COLO668 (cell line): ENCODE results near the gene DNAJA3.
A peak's percentile ranks its signal among the peaks of the same experiment; 100 is the strongest.
"Not testable (repeated sequence)": the region's sequence is repeated elsewhere in the genome, so short reads cannot be mapped to it uniquely, and the experiment has no call there.

Experiments
- DNase-seq: peaks from one replicate; lab custom pipeline; 2025; ENCODE audit not compliant: unreplicated experiment; lab: John Stamatoyannopoulos, UW

Gene DNAJA3

DNA sequence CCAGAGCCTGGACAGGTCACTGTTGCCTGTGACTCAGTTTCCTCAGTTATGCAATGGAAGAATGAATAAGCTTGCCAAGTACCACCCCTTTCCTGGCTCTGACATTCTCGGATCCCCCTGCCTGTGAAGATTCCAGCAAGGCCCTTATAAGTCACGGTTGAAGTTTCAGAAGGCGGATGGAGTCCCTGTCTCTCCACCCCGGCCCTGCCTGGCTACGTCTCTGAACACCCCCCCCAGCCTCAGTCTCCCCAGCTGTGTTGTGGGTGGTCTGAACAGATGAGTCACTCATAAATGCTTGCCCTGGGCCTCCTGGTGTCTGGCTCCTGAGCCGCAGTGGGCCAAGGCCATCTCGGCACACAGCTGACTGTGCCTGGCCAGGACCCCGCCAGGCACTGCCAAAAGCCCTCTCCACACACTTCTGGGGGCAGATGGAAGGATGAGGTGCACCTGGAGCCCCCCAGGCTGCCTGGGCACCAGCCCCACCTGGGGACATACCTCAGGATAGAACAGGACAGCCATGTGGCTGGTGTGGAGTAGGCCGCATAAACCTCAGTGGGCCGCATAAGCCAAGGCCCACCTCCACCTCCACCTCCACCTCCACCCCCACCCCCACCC, 38.6 kb upstream of the DNAJA3 start:
- DNase-seq = no peak

DNA sequence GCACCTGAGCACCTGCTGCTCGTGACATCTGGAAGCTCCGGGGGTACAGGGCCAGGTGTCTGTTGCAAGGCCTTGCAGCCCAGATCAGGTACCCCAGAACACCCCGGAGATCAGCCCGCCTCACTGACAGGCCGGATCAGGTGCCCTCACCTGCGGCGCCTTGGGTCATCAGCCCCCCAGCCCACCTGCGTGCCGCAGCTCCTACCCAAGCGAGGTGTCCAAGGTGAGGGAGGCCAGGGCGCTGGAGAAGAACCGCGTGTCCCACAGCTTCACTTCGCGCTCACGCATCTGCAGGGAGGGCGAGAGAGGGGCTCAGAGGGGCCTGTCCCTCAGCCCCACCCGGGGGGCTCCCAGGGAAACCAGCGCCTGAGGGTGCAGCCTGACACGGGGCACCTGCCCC, 37.9 kb upstream of the DNAJA3 start:
- DNase-seq = no peak

DNA sequence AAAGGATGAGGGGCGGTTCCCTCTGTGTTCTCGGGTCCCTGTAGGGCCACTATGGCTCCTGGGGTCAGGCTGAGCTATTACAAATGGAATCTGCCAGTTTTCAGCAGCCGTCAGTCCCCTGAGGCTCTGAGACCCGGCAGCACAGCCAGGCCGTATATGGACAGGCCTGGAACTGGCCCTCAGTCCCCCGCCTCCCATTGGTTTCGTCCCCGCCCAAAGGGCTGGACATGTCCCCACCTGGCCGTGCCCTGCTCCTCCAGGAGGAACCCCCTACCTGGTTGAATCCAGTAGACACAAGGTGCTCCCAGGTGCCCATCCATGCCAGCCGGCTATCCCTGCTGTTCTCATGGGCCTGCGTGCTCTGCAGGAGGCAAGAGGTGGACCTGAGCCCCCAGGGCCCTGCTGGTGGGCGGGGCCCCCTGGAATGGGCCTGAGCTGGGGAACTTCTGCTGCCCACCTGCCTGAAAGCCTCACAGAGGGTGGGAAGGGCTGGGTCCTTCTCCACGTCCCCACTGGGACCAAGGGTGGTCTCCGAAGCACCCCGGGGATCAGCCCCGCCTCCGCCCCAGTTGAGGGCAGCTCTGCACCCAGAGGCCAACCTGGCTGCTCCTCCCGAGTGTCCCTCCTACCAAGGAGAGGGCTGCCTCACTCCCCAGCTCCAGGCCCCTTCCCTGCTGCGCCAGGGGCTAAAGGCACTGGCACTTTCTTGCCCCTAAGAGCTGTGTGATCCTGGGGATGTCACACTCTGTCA, 37.2 kb upstream of the DNAJA3 start:
- no peak for DNase-seq

DNA sequence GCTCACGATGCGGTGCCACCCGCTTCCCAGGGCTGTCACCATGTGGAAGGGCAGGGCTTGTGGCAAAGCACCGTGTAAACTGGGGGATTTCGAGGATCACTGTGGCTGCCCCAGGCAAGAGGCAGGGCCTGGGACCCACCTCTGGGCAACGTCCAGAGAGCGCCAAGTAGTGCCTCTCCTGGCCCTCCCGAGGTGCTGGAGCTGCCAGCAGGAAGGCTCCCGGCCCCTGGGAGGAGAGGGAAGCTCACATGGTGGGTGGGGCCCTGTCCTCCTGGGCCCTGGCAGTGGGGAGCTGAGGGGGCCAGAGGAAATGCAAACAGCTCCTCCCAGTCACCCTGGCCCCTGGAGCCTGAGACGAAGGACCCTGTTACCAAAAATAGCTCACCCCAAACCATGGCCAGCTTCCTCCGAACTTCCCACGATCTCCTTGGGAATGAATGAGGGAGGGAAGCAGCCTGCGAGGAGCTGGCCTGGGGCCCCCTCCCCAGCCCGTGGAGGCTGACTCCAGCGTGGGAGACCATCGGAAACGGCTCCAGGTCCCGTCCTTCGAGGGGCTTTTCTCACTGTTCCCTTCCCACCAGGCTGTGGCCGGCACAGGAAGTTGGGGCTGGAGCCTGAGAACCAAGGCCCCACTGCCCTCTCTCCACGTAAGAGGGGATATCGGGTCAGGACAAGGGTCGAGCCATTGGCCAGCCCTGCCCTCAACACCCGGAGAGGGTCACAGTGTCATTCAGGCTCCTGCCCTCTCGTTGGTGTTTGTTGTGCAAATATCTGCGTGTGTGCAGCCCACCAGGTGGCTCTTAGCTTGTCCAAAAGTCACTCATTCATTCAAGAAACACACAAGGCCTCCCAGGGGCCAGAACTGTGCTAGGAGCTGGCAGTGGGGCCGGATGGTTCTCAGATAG, 36.4 kb upstream of the DNAJA3 start:
- no peak for DNase-seq

DNA sequence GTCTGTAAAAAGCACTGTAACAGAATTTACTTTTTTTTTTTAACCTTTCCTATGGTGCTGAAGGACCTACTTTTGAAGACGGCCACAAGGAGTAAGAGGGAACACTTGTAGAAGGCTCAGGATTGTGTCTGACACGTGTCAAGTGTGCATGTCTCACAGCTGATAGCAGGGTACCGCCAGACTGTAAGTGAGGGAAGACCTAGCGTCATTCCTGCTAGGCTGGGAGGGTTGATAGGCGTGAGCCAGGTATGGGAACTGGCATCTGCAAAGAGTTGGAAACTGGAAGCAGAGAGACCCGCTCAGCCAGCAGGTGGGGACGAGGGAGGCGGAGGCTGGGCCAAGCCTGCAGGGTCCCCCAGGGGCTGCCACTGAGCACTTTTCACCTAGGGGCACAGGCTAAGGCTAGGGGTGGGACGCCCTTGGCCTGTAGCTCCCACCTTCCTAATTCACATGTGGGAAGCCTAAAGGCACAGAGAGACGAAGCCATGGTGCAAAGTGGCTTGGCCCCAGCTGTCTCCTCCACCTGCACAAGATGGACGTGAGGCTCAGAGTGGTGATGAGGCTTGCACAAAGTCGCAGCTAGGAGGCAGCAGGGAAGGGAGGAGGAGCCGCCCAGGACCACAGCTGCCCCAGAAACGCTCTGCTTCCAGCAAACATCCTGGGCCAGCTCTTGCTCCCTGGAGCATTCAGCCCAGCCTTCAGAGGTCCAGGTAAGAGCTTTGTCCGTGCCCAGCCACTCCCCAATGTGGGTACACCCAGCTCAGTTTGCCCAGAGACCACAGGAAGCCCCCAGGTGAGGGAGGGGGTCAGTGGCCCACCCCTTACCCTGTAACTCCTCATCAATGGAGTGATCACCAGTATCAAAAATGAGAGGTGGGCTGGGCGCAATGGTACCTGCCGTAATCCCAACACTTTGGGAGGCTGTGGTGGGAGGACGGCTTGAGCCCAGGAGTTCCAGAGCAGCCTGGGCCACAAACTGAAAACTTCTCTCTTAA, 35.1 kb upstream of the DNAJA3 start:
- DNase-seq = no peak

DNA sequence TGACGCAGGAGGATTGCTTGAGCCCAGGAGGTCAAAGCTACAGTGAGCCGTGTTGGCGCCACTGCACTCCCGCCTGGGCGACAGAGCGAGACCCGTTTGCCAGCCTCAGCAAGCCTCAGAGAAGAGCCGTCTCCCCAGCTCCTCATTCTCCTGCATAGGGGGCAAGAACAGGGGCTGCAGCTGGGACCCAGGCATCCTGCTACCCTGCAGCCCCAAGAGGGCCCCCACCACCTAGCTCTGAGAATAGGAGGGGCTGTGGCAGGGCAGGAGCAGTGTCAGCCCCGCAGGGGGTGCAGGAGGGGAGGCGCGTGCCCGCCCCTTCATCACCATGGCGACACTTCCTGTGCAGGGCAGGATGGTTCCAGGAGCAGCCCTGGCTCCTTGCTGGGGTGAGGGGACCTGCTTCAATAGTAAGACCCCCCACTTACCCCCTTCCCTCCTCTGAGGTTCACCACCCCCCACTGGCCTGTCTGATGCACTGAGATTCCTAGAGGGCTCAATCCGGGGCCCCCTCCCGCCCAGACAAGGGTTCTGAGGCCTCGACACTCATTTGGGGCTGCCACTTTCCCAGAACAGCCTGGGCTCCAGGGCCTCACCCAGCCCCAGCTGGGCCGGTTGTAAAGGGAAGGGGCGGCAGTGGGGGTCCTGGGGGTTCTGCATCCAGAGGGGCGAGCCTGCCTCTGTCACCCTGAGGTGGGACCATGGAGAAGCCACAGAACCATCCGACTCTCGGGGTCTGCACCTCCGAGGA, 33.9 kb upstream of the DNAJA3 start:
- DNase-seq = peak; percentile 66

DNA sequence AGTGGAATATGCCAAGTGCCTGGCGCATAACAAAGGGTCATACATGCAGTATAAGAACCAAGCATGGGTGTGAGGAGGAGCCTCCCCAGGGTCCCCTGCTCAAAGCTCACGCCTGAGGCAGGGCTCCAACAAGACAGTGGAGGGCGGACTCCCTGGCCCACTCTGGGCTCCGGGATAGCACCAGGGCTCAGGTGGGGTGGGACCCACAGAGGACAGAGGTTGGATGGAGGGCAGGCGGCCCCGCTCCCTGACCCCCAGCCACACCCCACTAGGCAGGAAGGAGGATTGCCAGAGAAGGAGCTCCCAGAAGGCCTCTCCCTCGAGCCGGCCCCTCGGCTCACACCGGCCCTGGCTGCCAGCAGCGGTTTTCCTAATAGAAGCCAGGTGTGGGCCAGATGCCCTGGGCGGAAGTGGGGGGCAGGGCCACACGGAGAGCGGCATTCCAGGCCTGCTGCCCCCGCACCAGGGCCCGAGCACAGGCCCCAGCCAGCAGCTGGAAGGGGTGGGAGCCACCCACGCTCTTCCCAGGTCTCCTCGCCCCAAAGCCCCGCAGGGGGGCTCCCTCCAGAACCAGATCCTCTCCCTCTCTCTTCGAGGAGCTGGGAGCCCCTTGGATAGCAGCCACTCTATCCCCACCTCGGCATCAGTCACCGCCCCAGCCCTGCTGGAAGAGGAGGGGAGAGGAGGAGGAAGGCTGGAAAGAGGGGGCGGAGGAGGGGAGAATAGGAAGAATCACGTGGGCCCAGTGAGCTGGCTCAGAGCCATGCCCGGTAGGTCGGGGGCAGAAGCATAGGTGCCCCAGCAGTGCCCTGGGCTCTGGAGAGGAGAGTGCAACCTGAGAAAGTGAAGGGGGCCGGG, 33.1 kb upstream of the DNAJA3 start:
- peak; percentile 91 for DNase-seq

DNA sequence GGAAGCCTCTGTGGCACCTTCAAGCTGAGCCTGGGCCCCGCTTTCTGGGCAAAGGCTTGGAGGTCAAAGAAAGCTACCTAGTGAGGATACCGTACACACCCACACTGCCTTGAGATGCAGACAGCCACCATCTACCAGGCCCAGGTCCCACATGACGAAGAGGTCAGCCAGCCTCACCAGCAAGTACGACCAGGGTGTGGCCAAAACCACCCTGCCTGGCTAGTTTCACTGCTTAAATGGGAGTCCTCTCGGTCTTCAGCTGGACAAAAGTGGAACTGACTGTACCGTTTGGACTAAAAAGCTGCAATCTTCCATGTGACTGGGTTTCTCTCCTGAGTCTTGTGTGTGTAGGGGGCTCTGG, 32.4 kb upstream of the DNAJA3 start:
- peak; percentile 49 for DNase-seq

DNA sequence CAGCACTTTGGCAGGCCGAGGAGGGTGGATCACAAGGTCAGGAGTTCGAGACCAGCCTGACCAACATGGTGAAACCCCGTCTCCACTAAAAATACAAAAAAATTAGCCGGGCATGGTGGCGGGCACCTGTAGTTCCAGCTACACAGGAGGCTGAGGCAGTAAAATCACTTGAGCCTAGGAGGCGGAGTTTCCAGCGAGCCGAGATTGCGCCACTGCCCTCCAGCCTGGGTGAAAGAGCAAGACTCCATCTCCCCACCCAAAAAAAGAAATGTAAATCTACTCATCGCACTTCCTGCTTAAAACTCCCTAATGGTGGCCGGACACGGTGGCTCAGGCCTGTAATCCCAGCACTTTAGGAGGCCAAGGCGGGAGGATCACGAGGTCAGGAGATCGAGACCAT, 31.8 kb upstream of the DNAJA3 start:
- DNase-seq = not testable (repeated sequence)

DNA sequence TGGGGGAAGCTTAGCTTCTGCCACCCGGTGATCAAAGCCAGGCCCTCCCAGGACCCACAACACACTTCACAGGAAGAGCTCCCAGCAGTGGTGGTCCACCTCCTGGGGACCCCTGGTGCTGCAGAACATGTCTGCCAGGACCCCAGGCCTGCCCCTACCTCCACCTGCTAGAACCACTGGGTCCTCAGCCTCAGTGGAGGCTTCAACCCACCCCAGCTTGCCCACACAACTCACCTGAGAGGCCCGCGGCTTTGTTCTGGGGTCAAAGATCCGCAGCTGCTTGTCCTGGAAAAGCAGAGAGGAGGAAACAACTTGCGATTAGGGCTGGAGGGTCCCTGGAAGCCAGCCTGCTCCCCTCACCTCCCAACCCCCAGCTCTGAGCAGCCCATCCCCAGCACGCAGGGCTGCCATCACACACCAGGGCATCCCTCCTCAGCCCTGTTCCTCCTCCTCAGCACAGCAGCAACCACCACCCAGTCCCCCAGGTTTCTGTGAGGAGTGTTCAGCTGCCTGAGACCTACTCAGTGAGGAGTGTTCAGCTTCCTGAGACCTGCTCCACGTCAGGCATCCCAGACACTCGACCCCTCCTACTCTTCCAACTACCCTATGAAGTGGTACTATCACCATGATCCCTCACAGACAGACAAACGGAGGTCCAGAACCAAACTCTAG, 30.5 kb upstream of the DNAJA3 start:
- DNase-seq = no peak

DNA sequence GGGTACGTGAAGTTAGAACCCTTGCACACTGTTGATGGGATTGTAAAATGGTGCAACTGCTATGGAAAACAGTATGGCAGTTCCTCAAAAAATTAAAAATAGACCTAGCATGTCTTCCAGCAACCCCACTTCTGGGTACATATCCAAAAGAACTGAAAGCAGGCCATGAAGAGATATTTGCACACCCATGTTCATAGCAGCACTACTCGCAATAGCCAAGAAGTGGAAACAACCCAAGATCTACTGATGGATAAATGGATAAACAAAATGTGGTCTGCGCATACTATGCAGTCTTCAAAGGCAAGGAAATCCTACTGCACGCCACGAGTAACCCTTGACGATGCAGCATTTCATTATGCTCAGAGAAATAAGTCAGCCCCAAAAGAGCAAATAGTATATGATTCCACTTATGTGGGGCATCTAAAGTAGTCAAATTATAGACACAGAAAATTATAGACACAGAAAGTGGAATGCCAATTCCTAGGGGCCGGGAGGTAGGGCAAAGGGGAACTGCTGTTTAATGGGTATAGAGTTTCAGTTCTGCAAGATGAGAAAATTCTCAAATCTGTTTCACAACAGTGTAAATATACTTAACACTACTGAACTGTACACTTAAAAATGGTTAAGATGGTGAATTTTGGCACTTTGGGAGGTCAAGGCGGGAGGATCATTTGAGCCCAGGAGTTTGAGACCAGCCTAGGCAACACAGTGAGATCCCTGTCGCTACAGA, 26.5 kb upstream of the DNAJA3 start:
- DNase-seq = no peak

DNA sequence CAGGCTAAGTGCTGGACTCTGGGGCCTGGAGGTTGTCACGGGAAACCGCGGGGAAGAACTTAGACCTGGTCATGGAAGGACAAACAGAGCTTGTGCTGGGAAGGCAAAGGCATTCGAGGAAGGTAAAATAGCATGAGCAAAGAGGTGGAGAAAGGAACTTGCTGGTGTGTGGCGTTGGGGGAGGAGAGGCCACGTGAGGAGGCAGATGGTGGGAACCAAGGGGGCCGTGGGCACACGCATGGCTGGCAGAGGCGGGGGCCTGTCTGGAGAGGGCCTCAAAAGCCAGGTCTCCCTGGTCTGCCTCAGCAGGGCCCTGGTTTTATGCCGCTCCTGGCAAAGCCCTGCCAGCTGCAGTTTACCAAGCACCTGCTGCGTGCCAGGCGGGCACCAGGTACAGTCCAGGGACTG, 24.6 kb upstream of the DNAJA3 start:
- DNase-seq = no peak

DNA sequence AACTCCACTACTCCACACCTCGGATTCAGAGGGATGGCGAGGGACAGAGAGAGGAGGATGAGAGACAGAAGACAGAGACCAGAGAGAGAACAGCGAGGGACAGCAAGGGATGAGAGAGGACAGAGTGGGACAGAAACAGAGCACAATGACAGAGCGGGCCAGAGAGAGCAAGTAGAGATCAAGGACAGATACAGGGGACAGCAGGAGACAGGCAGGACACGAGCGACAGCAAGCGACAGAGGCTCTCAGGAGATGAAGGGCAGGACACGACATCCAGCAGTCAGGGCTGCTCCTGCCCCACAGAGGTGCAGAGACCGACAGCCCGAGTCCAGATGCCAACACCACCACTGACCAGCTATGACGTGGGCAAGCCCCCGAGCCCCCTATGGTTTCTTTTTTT, 24.2 kb upstream of the DNAJA3 start:
- DNase-seq = no peak

DNA sequence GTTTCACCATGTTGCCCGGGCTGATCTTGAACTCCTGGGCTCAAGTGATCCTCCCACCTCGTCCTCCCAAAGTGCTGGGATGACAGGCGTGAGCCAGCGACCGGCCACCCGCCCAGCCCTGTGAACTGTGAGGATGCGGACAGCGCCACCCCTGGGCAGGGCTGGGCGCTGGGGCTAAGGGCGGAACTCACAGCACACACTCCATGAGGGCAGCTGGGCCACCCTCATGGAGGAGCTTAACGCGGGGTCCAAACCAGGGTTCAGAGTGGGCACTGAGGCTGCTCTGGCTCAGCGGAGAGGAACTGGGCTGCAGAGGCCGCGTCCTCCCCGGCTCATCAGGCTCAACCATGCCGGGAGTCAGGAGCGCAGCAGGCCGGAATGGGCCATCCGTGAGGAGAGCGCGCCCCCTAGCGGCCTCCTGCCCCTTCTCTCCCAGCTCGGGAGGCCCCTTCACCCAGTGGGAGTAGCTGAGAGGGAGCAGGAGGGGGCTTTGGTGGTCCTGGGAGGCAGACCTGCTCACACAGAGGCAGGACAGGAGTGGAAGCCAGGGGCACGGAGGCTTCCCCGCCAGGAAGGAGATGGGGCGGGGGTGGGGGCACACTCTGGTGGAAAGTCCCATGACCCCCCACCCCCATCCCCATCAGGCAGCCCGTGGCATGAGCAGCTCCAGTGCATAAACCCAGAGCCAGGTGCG, 23.1 kb upstream of the DNAJA3 start:
- peak; percentile 80 for DNase-seq

DNA sequence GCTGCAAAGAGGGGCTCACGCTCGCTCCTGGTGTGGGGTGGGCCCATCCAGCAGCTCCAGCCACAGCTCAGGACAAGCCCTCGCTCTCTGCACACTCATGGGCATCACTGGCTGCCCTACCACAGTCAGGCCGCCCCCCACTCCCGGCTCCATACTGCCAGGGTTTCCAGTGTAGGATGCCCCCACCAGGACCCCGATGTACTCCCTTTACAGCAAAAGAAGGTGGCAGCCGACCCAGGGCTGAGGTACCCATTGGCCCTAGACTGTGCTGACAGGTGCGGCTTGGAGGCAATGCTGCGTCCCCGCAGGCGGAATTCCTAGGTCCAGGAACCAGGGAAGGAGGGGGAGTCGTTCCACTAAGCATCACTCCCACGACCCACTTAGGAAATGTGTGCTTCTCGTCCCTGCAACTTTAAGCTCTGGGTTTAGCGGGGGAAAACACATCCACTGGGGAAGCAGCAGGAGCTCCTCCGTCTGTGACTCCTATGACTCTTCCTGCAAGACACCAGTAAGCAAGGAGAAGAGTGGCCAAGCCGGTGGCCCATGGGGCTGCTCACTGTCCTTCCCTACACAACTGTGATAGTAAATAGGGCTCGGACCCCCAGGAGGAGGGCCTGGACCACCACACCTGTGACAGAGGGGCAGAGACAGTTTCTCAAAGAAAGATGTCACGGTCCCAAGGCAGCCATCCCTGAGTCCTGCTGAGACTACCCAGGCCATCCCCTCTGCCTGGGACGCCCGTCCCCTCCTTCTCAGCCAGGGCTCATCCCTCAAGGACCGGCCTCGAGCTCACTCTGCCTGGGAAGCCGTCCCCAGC, 22.3 kb upstream of the DNAJA3 start:
- no peak for DNase-seq

DNA sequence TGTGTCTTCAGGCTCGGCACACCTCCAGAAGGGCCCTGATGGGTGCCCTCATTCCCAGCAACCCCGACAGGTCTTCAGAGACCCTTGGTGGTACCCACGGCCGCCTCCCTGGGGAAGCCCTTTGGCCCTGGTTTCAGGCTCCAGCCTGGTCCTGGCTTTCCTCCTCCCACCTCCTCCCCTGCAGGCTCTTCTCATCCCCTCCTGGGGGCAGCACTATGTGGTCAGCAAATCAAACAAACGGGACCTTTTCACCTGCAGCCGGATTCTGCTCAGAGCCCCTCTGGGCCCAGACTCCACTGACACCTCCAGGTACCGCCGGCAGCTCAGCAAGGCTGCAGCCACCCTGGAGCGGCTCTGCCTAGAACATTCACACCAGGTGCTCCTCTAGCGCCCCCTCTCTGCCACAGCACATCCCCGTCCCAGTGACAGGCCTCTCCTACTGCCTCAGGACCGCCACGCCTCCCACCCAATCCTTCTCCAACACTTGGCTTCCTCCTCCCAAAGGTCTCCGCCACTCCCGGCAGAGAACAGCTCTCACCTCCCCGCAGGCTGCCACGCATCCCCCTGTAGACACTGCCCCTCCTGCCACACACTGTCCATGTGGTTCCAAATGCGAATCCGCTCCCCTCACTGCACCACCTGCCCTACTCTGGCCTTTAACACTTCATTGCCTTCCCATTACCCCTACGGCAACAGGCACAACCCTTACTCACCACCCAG, 21.3 kb upstream of the DNAJA3 start:
- peak; percentile 52 for DNase-seq
